Measurements from ENCODE around the gene ITPA. TPM values are rescaled to one million over a fixed set of nuclear protein-coding genes. Genes with fewer than 3 reads are reported as not detected.

ITPA gene
- total and polyA plus RNA-seq, 2 of the 8 experiments (the other 6 are each of a cell fraction or from before 2014, with no cell fraction given), result 88.2 to 94.0 TPM

DNA sequence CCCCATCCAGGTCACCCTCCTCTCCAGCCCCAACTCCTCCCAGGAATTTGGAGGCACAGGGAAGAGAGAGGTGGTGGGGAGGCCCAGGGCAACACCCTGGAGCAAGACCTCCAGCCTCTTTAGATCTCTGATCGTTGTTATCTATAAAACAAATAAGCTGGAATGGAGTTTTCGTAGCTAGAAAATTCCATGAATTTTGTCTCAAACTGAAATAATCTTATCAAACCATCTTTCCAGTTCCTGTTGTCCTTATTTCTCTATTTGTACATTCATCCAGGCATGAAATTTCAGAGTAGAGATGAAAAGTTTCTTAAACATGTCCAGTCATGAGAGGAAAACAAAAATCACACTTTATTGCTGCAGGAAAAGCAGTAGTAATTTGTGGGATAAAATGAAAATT is 35.9 kb downstream of the ITPA start:
- Histone ChIP-seq H3K4me3 (ENCODE audit: extremely low read depth in 1 of 4, insufficient read depth in 2 of 4, low read depth in 3 of 4, low read length in 4 of 4) (no peak overlapping the region), H3K9ac (replicated peaks in 1 of 4; ENCODE audit: extremely low read depth in 1 of 4, low read depth in 3 of 4, low read length in 3 of 4) (no peak overlapping the region), H2BK20ac (ENCODE audit: low read length) (no peak overlapping the region), H3K18ac (ENCODE audit: extremely low read depth, low read length) (no peak overlapping the region), H3K4me2 (ENCODE audit: insufficient read depth in 1 of 2, low read depth in 2 of 2, low read length in 2 of 2) (no peak overlapping the region), H3K23me2 (ENCODE audit: low read depth, low read length) (peaks cover 8% of the 10 kb centered on the region; the same call in 1 of the 2 replicates), H2BK120ac (replicated peaks; ENCODE audit: low read depth, low read length) (no peak overlapping the region), H3K4ac (replicated peaks; ENCODE audit: insufficient read length, low read depth, low read length) (no peak overlapping the region), H4K91ac (replicated peaks; ENCODE audit: insufficient read length, low read length) (no peak overlapping the region), H4K8ac (ENCODE audit: extremely low read depth, insufficient read depth, low read length) (no peak overlapping the region), H3K56ac (replicated peaks; ENCODE audit: insufficient read length, low read depth, low read length) (no peak overlapping the region), H3K27ac (ENCODE audit: low read depth, low read length) (no peak overlapping the region), H2BK12ac (ENCODE audit: low read depth, low read length) (no peak overlapping the region), H3K14ac (ENCODE audit: insufficient read length) (no peak overlapping the region), H3K79me1 (ENCODE audit: low read depth, low read length) (no peaks in the 10 kb centered on the region), H4K5ac (ENCODE audit: insufficient read length, low read depth, low read length) (no peak overlapping the region), H3K36me3 (ENCODE audit: control insufficient read depth in 2 of 4, insufficient read depth in 4 of 4, low read length in 3 of 4) (no peaks in the 10 kb centered on the region), H3K79me2 (ENCODE audit: control insufficient read depth in 1 of 2, insufficient read depth in 2 of 2, low read length in 2 of 2) (no peaks in the 10 kb centered on the region), H3K27me3 (replicated peaks in 1 of 4; ENCODE audit: control insufficient read depth in 3 of 4, extremely low read depth in 1 of 4, insufficient read depth in 3 of 4, low read length in 3 of 4) (peaks cover 7 to 36% (median 30%) of the 10 kb centered on the region in 4 experiments), H2BK15ac (ENCODE audit: low read length) (no peak overlapping the region), H3K4me1 (replicated peaks in 1 of 4; ENCODE audit: control insufficient read depth in 3 of 4, insufficient read depth in 4 of 4, low read length in 3 of 4) (peaks cover 0 to 14% (median 4%) of the 10 kb centered on the region in 4 experiments; a peak in 4 of 7 replicates), H2AFZ (ENCODE audit: low read length) (no peak overlapping the region), H2BK5ac (ENCODE audit: low read depth, low read length) (no peak overlapping the region), H3K23ac (ENCODE audit: insufficient read length) (no peak overlapping the region), H4K20me1 (replicated peaks in 1 of 2; ENCODE audit: control insufficient read depth in 1 of 2, insufficient read depth in 2 of 2, low read length in 2 of 2) (peaks cover 0 to 12% of the 10 kb centered on the region in 2 experiments), H3K9me3 (ENCODE audit: insufficient read depth in 2 of 2, low read depth in 1 of 2, low read length in 1 of 2) (no peaks in the 10 kb centered on the region), H2AK5ac (ENCODE audit: low read depth, low read length) (no peak overlapping the region)
- ChIA-PET POLR2A (ENCODE audit: partially characterized antibody) (interaction anchor here (0.6 kb wide), 1 partner anchor 37 kb away, joined by 3 read pairs; no protein-coding TSS in a partner anchor), CTCF (ENCODE audit: partially characterized antibody) (interaction anchor here (0.9 to 7.6 kb wide), 4 partner anchors 14 to 451 kb away, joined by 3 to 41 read pairs (median 10); no protein-coding TSS in a partner anchor)
- DNase-seq (ENCODE audit: low read depth in 1 of 2, low spot score in 2 of 2) (no peak), FAIRE-seq (no peak)
- 94% methylated on average over 2 of the region's 2 CpGs; no CpG with 5 or more reads in 1 of the 2 experiments for WGBS, 2 experiments (ENCODE audit: extremely low coverage in 1 of 2, insufficient coverage in 1 of 2, insufficient read length in 1 of 2, insufficient replicate concordance in 2 of 2, low coverage in 1 of 2, low lambda C conversion rate in 2 of 2, missing lambda C conversion rate in 1 of 2)
- TF ChIP-seq NRF1 (IDR thresholded peaks at IDR 0.05; ENCODE audit: low read depth, low read length), result no peak
- TF ChIP-seq BRCA1 (IDR thresholded peaks at IDR 0.05; ENCODE audit: low read depth, low read length), result no peak
- TF ChIP-seq EZH2 (IDR thresholded peaks at IDR 0.05; ENCODE audit: low read depth, low read length, severe bottlenecking), result no peak
- TF ChIP-seq POU5F1 (IDR thresholded peaks at IDR 0.05; ENCODE audit: low read depth, low read length), result no peak
- TF ChIP-seq, protein P1, sequence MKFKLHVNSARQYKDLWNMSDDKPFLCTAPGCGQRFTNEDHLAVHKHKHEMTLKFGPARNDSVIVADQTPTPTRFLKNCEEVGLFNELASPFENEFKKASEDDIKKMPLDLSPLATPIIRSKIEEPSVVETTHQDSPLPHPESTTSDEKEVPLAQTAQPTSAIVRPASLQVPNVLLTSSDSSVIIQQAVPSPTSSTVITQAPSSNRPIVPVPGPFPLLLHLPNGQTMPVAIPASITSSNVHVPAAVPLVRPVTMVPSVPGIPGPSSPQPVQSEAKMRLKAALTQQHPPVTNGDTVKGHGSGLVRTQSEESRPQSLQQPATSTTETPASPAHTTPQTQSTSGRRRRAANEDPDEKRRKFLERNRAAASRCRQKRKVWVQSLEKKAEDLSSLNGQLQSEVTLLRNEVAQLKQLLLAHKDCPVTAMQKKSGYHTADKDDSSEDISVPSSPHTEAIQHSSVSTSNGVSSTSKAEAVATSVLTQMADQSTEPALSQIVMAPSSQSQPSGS (IDR thresholded peaks at IDR 0.05; ENCODE audit: low read length), result no peak
- no peak for TF ChIP-seq PHF8 (conservative IDR thresholded peaks at IDR 0.05; ENCODE audit: low read depth, low read length)
- no peak for TF ChIP-seq TAF1 (IDR thresholded peaks at IDR 0.05; ENCODE audit: low read depth, low read length)
- TF ChIP-seq KDM4A (IDR thresholded peaks at IDR 0.05; ENCODE audit: low read depth, low read length, severe bottlenecking), result no peak
- TF ChIP-seq RBBP5 (IDR thresholded peaks at IDR 0.05; ENCODE audit: borderline replicate concordance, low read depth, low read length), result no peak
- no peak for TF ChIP-seq SAP30 (IDR thresholded peaks at IDR 0.05; ENCODE audit: insufficient read depth, insufficient replicate concordance, low read length)
- TF ChIP-seq CHD1 (IDR thresholded peaks at IDR 0.05; ENCODE audit: low read depth, low read length), result no peak
